ENCODE measurements around the gene STAC3.

DNA sequence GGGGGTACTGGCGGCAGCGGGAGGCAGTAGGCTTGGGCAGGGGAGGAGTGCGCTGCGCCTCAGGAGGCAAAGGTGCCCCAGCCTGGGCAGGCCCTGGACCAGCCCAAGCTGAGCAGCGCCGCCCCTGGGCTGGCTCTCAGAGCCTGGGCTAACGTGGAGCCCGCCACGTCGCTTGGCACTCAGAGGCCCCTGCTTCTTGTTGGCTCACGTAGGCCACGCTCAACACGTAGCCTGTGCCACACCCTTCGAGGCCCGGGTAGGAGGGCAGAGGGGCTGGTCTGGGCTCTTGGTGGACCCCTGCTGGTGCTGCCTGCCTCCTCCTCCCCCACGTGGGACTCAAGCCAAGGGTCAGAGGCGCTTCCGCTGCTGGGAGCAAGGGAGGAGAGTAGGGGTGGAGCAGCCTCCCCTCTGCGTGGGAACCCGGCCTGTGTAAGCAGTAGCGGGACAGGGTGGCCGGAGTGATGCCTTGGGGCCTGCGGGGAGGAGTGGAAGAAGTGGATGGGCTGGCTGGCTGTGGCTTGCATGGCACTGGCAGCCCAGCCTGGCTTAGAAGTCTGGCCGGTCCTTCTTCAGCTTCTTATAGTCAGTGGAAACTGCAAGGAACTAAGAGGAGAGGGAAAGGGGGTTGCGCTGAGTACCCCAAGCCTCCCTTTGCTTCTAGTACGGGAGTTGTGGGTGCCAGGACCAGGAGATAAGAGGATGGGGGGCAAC is 15.8 kb downstream of the STAC3 start:
- TF ChIP-seq CTCF (IDR thresholded peaks at IDR 0.05) (no peak), POLR2A (IDR thresholded peaks at IDR 0.05) (no peak)

Data from adrenal gland (tissue), 5 donors.